GM18909 (cell line): ENCODE results near the gene ADPRS.

Source experiments
- ATAC-seq: cut with Tn5 transposase; IDR thresholded peaks from one replicate; pipeline ENCODE4 v1.9.1; 2021; ENCODE audit warnings: mild to moderate bottlenecking; ENCODE audit not compliant: unreplicated experiment, poor library complexity

ADPRS gene

GRCh38 chr1:36101546-36101945, 12.9 kb downstream of the ADPRS start:
- no peak for ATAC-seq

- no peak for ATAC-seq
Measured at GRCh38 chr1:36106269-36106668, 17.6 kb downstream of the ADPRS start.

- ATAC-seq: no peak
Measured at GRCh38 chr1:36107394-36107793, 18.7 kb downstream of the ADPRS start.

- no peak for ATAC-seq
Measured at GRCh38 chr1:36108314-36108713, 19.6 kb downstream of the ADPRS start.

- no peak for ATAC-seq
Measured at GRCh38 chr1:36109041-36109679, 20.5 kb downstream of the ADPRS start.

GRCh38 chr1:36111151-36111550, 22.5 kb downstream of the ADPRS start:
- ATAC-seq: no peak

- no peak for ATAC-seq
Measured at GRCh38 chr1:36112823-36113222, 24.1 kb downstream of the ADPRS start.

- no peak for ATAC-seq
Measured at GRCh38 chr1:36114371-36114770, 25.7 kb downstream of the ADPRS start.

GRCh38 chr1:36115200-36115669, 26.5 kb downstream of the ADPRS start:
- no peak for ATAC-seq

- no peak for ATAC-seq
Measured at GRCh38 chr1:36115931-36116330, 27.2 kb downstream of the ADPRS start.

- no peak for ATAC-seq
Measured at GRCh38 chr1:36116901-36117300, 28.2 kb downstream of the ADPRS start.

- ATAC-seq: no peak
Measured at GRCh38 chr1:36118447-36119204, 29.9 kb downstream of the ADPRS start.

- ATAC-seq: no peak
Measured at GRCh38 chr1:36119456-36119855, 30.8 kb downstream of the ADPRS start.

- no peak for ATAC-seq
Measured at GRCh38 chr1:36122062-36123030, 33.7 kb downstream of the ADPRS start.

GRCh38 chr1:36123356-36123755, 34.7 kb downstream of the ADPRS start:
- ATAC-seq: no peak

GRCh38 chr1:36124404-36125128, 35.9 kb downstream of the ADPRS start:
- no peak for ATAC-seq

GRCh38 chr1:36125129-36125991, 36.7 kb downstream of the ADPRS start, which contains the start of gene COL8A2:
TSS of gene COL8A2 (minus strand) at chr1:36125222. CDS start at chr1:36100242, 24,980 bp downstream.
- no peak for ATAC-seq

- no peak for ATAC-seq
Measured at GRCh38 chr1:36126005-36126716, 37.5 kb downstream of the ADPRS start.
